Measurements from ENCODE around the gene AJM1.

DNA sequence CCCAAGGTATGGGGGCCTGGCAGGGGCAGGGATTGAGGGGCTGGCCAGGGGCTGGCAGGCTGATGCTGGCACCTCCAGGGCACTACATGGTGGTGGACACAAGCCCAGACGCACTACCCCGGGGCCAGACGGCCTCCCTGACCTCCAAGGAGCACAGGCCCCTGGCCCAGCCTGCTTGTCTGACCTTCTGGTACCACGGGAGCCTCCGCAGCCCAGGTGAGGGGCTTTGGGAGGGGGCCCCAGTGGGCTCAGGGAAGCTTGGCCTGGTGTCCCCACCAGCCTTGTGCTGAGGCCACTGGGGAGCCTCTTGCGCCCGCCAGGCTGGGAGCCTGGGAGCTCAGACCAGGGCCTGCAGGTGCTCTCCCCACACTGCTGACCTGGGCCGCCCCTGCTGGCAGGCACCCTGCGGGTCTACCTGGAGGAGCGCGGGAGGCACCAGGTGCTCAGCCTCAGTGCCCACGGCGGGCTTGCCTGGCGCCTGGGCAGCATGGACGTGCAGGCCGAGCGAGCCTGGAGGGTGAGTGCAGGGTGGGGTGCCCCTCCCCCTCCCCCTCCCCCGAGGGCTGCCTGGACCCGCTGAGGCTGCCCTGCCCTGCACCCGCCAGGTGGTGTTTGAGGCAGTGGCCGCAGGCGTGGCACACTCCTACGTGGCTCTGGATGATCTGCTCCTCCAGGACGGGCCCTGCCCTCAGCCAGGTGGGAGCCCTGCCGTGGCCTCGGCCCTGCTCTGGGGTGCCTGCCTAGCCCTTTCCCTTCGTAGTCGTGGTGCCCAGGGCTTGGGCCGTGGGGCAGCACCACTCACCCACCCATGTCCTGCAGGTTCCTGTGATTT, 15.5 kb downstream of the AJM1 start:
- TF ChIP-seq EGR1 (IDR thresholded peaks at IDR 0.05; ENCODE audit: low read depth) = no peak
- no peak for TF ChIP-seq ZNF274 (IDR thresholded peaks at IDR 0.05; ENCODE audit: low read depth, low read length)
- no peak for TF ChIP-seq EZH2 (IDR thresholded peaks at IDR 0.05)
